OCI-LY3 (cell line): Measurements from ENCODE around the gene LGMN.
"Not testable (repeated sequence)": the region's sequence is repeated elsewhere in the genome, so short reads cannot be mapped to it uniquely, and the experiment has no call there.

Experiments used
- H2AFZ ChIP-seq: fragments of 200-600, 300-600 bp; shearing (Covaris generic); 2 replicates; pipeline ENCODE4 v1.6.0; 2014; ENCODE audit warnings: antibody characterized with exemption, low read depth, low read length
- H3K27ac ChIP-seq: fragments of 200-600, 300-600 bp; sonication (generic); 2 replicates; pipeline ENCODE4 v1.5.1; 2014; ENCODE audit warnings: mild to moderate bottlenecking, low read length, moderate library complexity, mixed read lengths
- H3K27me3 ChIP-seq: fragments of 200-600, 300-600 bp; sonication (generic); 2 replicates; pipeline ENCODE4 v1.6.1; 2014; ENCODE audit warnings: low read depth, low read length, mixed read lengths
- H3K36me3 ChIP-seq: fragments of 200-600, 300-600 bp; sonication (generic); replicated peaks from 2 replicates; pipeline ENCODE3; 2014; ENCODE audit warnings: low read depth, low read length, mixed read lengths
- H3K4me1 ChIP-seq: fragments of 300-600, 200-600 bp; sonication (generic); 2 replicates; pipeline ENCODE4 v1.6.1; 2014; ENCODE audit warnings: low read length, mixed read lengths
- H3K4me2 ChIP-seq: fragments of 200-600, 300-600 bp; sonication (generic); 2 replicates; pipeline ENCODE4 v1.6.1; 2014; ENCODE audit warnings: low read length, mixed read lengths
- H3K4me3 ChIP-seq: fragments of 300-600, 200-600 bp; sonication (generic); 2 replicates; pipeline ENCODE4 v1.5.1; 2014; ENCODE audit warnings: antibody characterized with exemption, mild to moderate bottlenecking, low read length, moderate library complexity
- H3K79me2 ChIP-seq: fragments of 300-600, 200-600 bp; shearing (Covaris generic); 2 replicates; pipeline ENCODE4 v1.6.1; 2014; ENCODE audit warnings: mild to moderate bottlenecking, low read length, mixed read lengths
- H3K9ac ChIP-seq: fragments of 300-600, 200-600 bp; shearing (Covaris generic); 2 replicates; pipeline ENCODE4 v1.6.0; 2014; ENCODE audit warnings: mild to moderate bottlenecking, low read length, moderate library complexity
- H3K9me3 ChIP-seq: fragments of 200-600, 300-600 bp; shearing (Covaris generic); 2 replicates; pipeline ENCODE4 v1.6.1; 2014; ENCODE audit warnings: low read length, mixed read lengths; ENCODE audit not compliant: insufficient read depth
- H4K20me1 ChIP-seq: fragments of 200-600, 300-600 bp; sonication (generic); 2 replicates; pipeline ENCODE4 v1.6.1; 2016; ENCODE audit warnings: low read length, mixed read lengths; ENCODE audit not compliant: insufficient read depth
- EZH2phosphoT487 ChIP-seq: fragments of 200-600 bp; shearing (Covaris generic); IDR thresholded peaks from 2 replicates; pipeline ENCODE4 v1.6.1; 2018; ENCODE audit warnings: antibody characterized with exemption, mixed run types, low read depth
- TF ChIP-seq, protein P1 (sequence below): fragments of 200-600, 300-600 bp; sonication (generic); IDR thresholded peaks from 2 replicates; pipeline ENCODE4 v1.5.1; 2014; ENCODE audit warnings: antibody characterized with exemption, low read length, low read depth

LGMN gene

DNA sequence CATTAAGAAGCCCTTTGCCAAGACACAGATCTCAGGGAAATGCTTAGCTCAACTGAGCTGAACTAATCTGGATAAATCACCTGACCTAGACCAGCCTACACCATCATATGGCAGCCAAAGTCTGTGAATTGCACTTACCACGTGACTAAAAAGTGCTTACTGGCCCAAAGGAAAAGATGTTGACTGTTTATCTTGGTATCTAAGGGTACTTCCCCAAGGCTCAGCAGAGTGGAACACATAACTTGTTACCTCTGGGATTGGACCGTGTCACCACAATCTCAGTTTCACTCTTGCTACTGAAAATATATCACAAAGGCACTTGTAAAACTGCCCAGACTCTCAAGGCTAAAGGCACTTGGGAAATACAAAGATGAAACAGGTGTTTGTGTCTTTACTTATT is 26.9 kb upstream of the LGMN start:
- H3K9ac ChIP-seq, H3K79me2 ChIP-seq, H3K4me3 ChIP-seq, H4K20me1 ChIP-seq, H2AFZ ChIP-seq, H3K9me3 ChIP-seq, H3K27ac ChIP-seq, H3K36me3 ChIP-seq: not testable (repeated sequence)
- Histone ChIP-seq H3K27me3 (peaks cover 43% of the 10 kb centered on the region), H3K4me1 (peaks cover 51% of the 10 kb centered on the region), H3K4me2 (peak overlapping the region; percentile 76)

DNA sequence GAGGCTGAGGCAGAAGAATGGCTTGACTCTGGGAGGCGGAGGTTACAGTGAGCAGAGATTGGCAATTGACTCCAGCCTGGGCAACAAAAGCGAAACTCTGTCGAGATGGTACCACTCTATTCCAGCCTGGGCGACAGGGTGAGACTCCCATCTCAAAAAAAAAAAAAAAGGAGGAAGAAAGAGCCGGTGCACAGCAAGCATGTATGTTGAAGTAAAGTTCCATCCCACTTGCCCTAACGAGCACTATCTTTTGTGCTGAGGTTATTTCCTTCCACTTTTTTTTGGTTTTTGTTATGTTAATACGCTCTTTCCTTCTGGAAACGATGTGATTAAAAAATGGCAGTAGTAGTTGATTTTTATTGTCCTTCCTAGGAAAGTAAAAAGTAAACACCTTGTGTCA is 26.1 kb upstream of the LGMN start:
- no peak for TF ChIP-seq EZH2phosphoT487
- no peaks in the 10 kb centered on the region for H4K20me1 ChIP-seq
- H3K27me3 ChIP-seq: peaks cover 43% of the 10 kb centered on the region
- no peaks in the 10 kb centered on the region for H3K9me3 ChIP-seq
- H3K4me3 ChIP-seq: no peak overlapping the region
- H3K36me3 ChIP-seq: no peaks in the 10 kb centered on the region
- 0 out of 2 replicates have a peak overlapping the region, but pooled peaks have one; percentile 76 for H3K4me2 ChIP-seq
- no peak overlapping the region for H3K27ac ChIP-seq
- no peak overlapping the region for H2AFZ ChIP-seq
- H3K79me2 ChIP-seq: no peaks in the 10 kb centered on the region
- H3K9ac ChIP-seq: no peak overlapping the region
- peaks cover 52% of the 10 kb centered on the region for H3K4me1 ChIP-seq

DNA sequence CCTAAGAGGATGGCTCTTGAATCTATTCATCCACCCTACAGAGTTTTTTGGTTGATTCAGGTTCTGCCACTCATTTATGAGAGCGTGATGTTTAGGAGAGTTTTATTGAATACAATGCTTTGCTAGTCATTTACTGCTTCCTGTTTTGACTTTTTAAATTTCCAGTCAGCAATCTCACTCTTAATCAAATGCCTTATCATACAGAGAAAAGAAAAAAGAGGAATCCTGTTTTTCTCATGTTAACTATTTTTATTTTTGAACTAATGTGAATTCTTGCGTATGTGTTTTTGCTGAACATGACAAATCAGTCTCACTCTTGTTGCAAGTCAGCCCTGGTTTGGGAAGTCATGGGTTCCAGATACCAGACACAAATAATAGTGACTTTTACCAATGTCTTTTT is 22.1 kb upstream of the LGMN start:
- H3K79me2 ChIP-seq: no peaks in the 10 kb centered on the region

DNA sequence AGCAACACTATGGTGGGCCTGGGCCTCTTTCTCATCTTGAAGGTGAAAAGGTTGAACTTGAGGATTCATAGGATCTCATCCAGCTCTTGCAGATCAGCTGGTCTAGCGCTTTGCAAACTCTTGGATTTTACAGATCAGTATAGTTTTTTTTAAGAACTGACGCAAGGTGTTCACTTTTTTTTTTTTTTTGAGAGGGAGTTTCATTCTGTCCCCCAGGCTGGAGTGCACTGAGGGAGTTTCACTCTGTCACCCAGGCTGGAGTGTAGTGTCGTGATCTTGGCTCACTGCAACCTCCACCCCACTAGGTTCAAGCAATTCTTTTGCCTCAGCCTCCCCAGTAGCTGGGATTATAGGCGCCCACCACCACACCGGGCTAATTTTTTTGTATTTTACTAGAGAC is 20.4 kb upstream of the LGMN start:
- Histone ChIP-seq H3K4me2 (peak overlapping the region; percentile 38), H4K20me1 (no peaks in the 10 kb centered on the region), H3K27me3 (peaks cover 51% of the 10 kb centered on the region), H2AFZ (no peak overlapping the region), H3K4me3 (no peak overlapping the region), H3K9me3 (no peaks in the 10 kb centered on the region), H3K36me3 (no peaks in the 10 kb centered on the region), H3K9ac (no peak overlapping the region), H3K4me1 (peaks cover 48% of the 10 kb centered on the region), H3K79me2 (no peaks in the 10 kb centered on the region), H3K27ac (no peak overlapping the region)
- TF ChIP-seq EZH2phosphoT487: no peak
- TF ChIP-seq, protein P1, sequence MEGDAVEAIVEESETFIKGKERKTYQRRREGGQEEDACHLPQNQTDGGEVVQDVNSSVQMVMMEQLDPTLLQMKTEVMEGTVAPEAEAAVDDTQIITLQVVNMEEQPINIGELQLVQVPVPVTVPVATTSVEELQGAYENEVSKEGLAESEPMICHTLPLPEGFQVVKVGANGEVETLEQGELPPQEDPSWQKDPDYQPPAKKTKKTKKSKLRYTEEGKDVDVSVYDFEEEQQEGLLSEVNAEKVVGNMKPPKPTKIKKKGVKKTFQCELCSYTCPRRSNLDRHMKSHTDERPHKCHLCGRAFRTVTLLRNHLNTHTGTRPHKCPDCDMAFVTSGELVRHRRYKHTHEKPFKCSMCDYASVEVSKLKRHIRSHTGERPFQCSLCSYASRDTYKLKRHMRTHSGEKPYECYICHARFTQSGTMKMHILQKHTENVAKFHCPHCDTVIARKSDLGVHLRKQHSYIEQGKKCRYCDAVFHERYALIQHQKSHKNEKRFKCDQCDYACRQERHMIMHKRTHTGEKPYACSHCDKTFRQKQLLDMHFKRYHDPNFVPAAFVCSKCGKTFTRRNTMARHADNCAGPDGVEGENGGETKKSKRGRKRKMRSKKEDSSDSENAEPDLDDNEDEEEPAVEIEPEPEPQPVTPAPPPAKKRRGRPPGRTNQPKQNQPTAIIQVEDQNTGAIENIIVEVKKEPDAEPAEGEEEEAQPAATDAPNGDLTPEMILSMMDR: no peak

More for the DNA sequence above, 22.1 kb upstream of the LGMN start:
- Histone ChIP-seq H3K27me3 (peaks cover 48% of the 10 kb centered on the region), H3K27ac (no peak overlapping the region), H3K36me3 (no peaks in the 10 kb centered on the region), H4K20me1 (no peaks in the 10 kb centered on the region), H3K4me2 (peak overlapping the region; percentile 51), H3K9ac (no peak overlapping the region), H3K4me3 (no peak overlapping the region), H3K4me1 (peaks cover 45% of the 10 kb centered on the region), H2AFZ (no peak overlapping the region), H3K9me3 (no peaks in the 10 kb centered on the region)
- TF ChIP-seq, protein P1: no peak
- no peak for TF ChIP-seq EZH2phosphoT487

DNA sequence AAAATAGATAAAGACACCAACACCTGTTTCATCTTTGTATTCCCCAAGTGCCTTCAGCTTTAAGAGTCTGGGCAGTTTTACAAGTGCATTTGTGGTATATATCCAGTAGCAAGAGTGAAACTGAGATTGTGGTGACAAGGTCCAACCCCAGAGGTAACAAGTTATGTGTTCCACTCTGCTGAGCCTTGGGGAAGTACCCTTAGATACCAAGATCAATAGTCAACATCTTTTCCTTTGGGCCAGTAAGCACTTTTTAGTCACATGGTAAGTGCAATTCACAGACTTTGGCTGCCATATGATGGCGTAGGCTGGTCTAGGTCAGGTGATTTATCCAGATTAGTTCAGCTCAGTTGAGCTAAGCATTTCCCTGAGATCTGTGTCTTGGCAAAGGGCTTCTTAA is 19.8 kb upstream of the LGMN start:
- peak overlapping the region; percentile 38 for H3K4me2 ChIP-seq
- not testable (repeated sequence) for H3K9ac ChIP-seq, H3K79me2 ChIP-seq, H4K20me1 ChIP-seq, H2AFZ ChIP-seq, H3K4me3 ChIP-seq, H3K36me3 ChIP-seq, H3K9me3 ChIP-seq, H3K27ac ChIP-seq
- peaks cover 49% of the 10 kb centered on the region for H3K27me3 ChIP-seq
- H3K4me1 ChIP-seq: peaks cover 54% of the 10 kb centered on the region
- 0 out of 2 replicates have a peak, but pooled peaks have one; percentile 22 for TF ChIP-seq EZH2phosphoT487

DNA sequence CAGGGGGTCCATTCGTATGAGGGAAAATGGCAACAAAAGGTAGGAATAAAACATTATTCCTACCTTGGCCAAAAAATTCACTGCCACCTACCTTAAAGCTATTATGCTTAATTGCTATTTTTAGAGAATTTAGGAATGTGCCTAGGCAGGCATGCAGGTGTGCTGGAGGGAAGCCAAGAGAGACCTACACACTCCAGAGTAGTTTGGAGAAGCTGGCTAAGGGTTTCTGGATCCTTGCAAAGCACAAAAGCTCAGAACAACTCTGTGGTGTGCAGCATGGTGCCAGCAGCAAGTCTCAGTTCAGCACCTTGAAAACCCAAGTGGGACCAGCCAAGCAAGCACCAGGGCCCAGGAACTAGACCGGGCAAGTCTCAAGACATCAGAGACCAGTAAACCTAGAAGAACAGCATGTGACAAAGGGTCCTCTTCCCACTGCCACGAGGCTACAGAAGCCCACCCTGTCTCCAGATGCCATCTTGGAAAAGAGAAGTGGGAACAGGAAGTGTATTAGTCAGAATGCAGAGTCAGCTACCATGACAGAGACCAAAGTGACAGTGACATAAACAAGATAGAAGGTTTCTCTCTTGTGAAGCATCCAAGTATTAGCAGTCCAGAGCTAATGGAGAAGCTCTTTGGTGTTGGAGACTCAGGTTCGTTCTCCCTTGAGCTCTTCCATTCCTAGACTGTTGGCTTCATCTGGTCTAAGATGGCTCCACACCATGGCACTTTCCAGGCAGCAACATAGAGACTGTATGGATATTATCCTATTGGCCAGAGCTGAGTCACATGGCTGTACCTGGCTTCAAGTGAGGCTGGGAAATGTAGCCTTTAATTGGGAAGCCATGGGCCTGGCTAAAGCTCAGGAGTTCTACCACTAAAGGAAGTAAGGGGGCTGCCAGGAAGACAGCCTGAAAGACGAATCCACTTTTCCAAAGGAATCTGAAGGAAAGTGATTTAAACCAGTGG is 15.5 kb upstream of the LGMN start:
- H3K36me3 ChIP-seq, H2AFZ ChIP-seq, H3K27ac ChIP-seq, H3K9ac ChIP-seq, H4K20me1 ChIP-seq, H3K4me3 ChIP-seq, H3K79me2 ChIP-seq, H3K9me3 ChIP-seq: not testable (repeated sequence)
- H3K27me3 ChIP-seq: peaks cover 29% of the 10 kb centered on the region
- peaks cover 52% of the 10 kb centered on the region for H3K4me1 ChIP-seq
- H3K4me2 ChIP-seq: peak overlapping the region; percentile 29
